Activated CD8-positive, alpha-beta memory T cell treated with anti-CD3 and anti-CD28 coated beads, Interleukin-2, amount 50 U/mL, for 1 hour (primary cell): Measurements from ENCODE around the gene TGFBRAP1.
"Not testable (repeated sequence)": the region's sequence is repeated elsewhere in the genome, so short reads cannot be mapped to it uniquely, and the experiment has no call there.

Experiments
- DNase-seq: peaks from one replicate; pipeline ENCODE4 v3.0.0-alpha.2; 2020; ENCODE audit errors: extremely low read depth

The TGFBRAP1 gene

GRCh38 chr2:105274046-105274445 is 55.5 kb downstream of the TGFBRAP1 start:
- no peak for DNase-seq

- DNase-seq: no peak
Measured at GRCh38 chr2:105272176-105272575, 57.4 kb downstream of the TGFBRAP1 start.

GRCh38 chr2:105271393-105272045 is 58.0 kb downstream of the TGFBRAP1 start:
- DNase-seq: no peak

DNA sequence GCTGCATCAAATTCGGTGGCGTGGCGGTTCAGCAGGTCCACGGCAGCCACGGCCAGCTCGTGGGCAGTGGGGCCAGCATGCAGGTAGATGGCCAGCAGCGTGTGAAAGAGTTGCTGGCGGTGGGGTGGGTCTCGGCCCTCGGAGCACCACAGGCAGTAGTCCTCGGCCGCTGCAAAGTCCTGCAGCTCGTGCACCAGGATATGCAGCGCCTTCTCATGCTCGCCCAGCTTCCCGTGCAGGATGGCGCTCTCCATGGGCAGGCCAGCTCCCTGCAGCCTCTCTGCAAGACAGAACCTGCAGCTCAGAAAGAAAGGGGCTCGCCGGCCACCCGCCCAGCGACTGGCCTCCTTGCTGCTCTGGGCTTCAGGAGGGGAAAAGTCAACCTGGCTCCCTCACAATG is 60.1 kb downstream of the TGFBRAP1 start:
- DNase-seq: no peak

DNA sequence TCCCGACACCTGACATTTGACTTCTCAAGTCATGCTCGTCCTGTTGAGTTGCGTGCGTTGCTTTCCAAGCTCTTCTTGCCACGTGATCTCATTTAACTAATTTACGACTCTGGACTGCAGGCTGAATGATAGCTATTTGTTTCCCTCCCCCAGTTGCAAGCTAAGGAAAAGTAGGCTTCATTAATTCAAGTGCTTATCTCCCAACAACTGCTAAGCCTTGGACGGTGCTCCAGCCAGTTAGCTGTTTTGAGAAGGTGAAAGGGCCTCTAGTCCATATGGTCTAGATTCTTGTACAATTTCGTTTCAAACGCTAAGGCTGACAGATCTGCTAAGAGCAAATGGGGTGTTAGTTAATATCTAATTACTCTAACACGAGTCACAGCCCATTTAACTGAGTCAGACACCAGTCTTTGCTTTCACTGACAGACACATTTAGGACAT is 66.9 kb downstream of the TGFBRAP1 start:
- no peak for DNase-seq

- no peak for DNase-seq
Measured at GRCh38 chr2:105261061-105261460, 68.5 kb downstream of the TGFBRAP1 start.

GRCh38 chr2:105258835-105259350 is 70.6 kb downstream of the TGFBRAP1 start:
- no peak for DNase-seq

- DNase-seq: no peak
Measured at GRCh38 chr2:105257981-105258380, 71.6 kb downstream of the TGFBRAP1 start.

GRCh38 chr2:105256431-105257047 is 73.0 kb downstream of the TGFBRAP1 start:
- DNase-seq: no peak

- DNase-seq: no peak
Measured at GRCh38 chr2:105255979-105256378, 73.6 kb downstream of the TGFBRAP1 start.

DNA sequence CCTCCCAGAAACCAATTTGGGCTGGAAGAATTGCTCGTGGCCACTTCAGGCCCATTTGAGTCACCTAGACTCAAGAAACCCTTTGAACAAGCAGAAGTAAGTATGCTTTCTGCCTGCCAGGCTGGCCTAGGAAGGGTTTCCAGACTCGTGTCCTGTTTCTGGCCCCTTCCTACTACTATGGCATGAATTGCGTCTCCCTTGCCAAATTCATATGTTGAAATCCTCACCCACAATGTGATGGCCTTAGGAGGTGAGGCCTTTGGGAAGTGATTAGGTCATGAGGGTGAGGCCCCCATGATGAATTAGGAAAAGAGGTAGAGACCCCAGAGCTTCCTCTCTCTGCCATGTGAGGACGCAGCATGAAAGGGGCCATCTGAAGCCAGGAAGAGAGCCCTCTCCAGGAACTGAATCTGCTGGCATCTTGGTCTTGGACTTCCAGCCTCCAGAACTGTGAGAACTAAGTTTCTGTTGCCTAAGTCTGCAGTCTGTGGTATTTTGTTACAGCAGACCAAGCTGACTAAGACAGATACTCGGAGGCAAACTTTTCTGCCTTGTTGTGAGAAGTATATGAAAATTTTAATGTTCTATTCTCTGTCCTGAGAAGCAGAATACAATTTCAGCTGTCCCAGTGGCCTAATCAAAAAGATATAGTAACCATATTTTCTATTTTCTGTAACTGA is 74.9 kb downstream of the TGFBRAP1 start:
- no peak for DNase-seq

GRCh38 chr2:105252271-105252670 is 77.3 kb downstream of the TGFBRAP1 start:
- DNase-seq: no peak

DNA sequence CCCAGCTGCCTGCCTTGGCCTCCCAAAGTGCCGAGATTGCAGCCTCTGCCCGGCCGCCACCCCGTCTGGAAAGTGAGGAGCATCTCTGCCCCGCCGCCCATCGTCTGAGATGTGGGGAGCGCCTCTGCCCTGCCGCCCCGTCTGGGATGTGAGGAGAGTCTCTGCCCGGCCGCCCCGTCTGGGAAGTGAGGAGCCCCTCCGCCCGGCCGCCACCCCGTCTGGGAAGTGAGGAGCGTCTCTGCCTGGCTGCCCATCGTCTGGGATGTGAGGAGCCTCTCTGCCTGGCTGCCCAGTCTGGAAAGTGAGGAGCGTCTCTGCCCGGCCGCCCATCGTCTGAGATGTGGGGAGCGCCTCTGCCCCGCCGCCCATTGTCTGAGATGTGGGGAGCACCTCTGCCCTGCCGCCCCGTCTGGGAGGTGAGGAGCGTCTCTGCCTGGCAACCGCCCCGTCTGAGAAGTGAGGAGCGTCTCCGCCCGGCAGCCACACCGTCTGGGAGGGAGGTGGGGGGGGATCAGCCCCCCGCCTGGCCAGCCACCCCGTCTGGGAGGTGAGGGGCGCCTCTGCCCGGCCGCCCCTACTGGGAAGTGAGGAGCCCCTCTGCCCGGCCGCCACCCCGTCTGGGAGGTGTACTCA is 78.4 kb downstream of the TGFBRAP1 start:
- DNase-seq: not testable (repeated sequence)

DNA sequence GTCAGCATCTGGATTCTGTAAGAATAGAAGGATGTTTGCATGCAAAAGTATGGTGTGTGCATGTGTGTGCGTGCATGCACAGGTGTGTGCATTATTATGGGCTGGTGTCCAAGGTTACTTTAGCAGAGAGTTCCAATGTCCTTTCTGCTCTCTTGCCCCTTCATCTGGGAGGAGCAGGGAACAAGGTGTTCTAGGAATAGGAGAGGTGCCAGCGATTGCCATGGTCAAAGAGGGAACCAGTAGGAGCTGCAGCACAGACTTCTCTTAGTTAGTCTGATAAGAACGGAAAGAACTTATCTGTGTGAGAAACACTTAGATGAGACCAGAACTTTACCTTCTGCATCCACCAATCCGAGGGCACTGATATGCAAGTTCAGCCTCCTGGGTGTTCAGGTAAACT is 79.6 kb downstream of the TGFBRAP1 start:
- DNase-seq: no peak

GRCh38 chr2:105249181-105249580 is 80.4 kb downstream of the TGFBRAP1 start:
- no peak for DNase-seq

DNA sequence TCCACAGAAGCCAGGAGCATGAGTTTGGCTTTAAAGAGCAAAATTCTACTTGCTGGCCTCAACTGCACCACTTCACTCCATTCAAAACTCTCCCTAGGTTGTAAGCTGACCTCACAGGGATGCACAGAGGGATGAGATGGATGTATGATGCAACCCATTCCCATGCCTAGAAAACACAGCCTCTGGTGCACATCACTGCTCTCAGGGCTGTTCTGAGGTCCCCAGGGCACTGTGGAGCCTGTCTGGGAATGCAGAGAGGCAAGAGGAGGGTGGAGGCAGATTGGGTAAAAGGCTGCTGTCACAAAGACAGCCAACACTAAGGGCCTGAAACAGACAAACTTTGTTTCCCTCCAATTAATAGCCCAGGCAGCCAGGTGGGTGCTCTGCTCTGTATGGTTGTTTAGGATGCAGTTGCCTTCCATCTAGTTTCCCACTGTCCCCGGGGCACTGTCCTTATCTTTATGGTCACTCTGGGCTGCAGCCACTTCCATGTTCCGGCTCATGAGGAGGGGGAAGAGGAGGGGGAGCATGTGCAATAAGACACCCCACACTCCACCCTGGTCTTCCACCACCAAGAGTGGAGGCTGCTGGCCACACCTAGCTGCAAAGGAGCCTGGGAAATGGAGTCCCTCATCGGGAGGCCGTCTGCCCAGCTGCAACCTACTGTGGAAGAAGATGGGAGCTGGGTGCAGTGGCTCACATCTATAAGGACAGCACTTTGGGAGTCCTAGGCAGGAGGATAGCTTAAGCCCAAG is 81.0 kb downstream of the TGFBRAP1 start:
- DNase-seq: no peak

- no peak for DNase-seq
Measured at GRCh38 chr2:105244451-105244850, 85.1 kb downstream of the TGFBRAP1 start.

GRCh38 chr2:105243961-105244360 is 85.6 kb downstream of the TGFBRAP1 start:
- no peak for DNase-seq

- DNase-seq: no peak
Measured at GRCh38 chr2:105242286-105242993, 87.1 kb downstream of the TGFBRAP1 start.

GRCh38 chr2:105241443-105241842 is 88.1 kb downstream of the TGFBRAP1 start, which contains the start of gene GPR45:
GPR45 (plus strand) TSS chr2:105241743; CDS start chr2:105241859, 116 bp downstream.
- no peak for DNase-seq

- DNase-seq: no peak
Measured at GRCh38 chr2:105239924-105240323, 89.6 kb downstream of the TGFBRAP1 start.
